HepG2 (cell line): Measurements from ENCODE around the gene IDS. TPM values are rescaled to one million over a fixed set of nuclear protein-coding genes. Genes with fewer than 3 reads are reported as not detected.
A peak's percentile ranks its signal among the peaks of the same experiment; 100 is the strongest.

Experiments
- AGO1 ChIP-seq: fragments of 200-400 bp; formaldehyde crosslinking; IDR thresholded peaks from 2 replicates; pipeline ENCODE4 v1.6.1; 2017; ENCODE audit warnings: mild to moderate bottlenecking, low read depth, low read length, moderate library complexity; ENCODE audit not compliant: poor library complexity, severe bottlenecking
- ATF1 ChIP-seq: IDR thresholded peaks from 2 replicates; pipeline ENCODE4 v1.6.1; 2016; ENCODE audit warnings: mild to moderate bottlenecking, control low read depth
- CREB1 ChIP-seq, 2 experiments: fragments of 450-650 bp in 1 of 2; IDR thresholded peaks; 2 replicates each; pipeline ENCODE4 v1.6.1; 2016 to 2017; ENCODE audit warnings: control low read depth in 1 of 2, mild to moderate bottlenecking in 1 of 2, missing compliant biosample characterization in 1 of 2, missing genetic modification characterization in 1 of 2
- CTCF ChIP-seq: sonication (generic); formaldehyde crosslinking; IDR thresholded peaks from 2 replicates; pipeline ENCODE4 v1.5.0; 2020; ENCODE audit warnings: mild to moderate bottlenecking, missing genetic modification reagents, moderate library complexity
- DR1 ChIP-seq: sonication (generic); formaldehyde crosslinking; IDR thresholded peaks from 2 replicates; pipeline ENCODE4 v1.8.0; 2021; ENCODE audit warnings: mild to moderate bottlenecking, missing genetic modification reagents, inconsistent platforms
- ETV5 ChIP-seq: IDR thresholded peaks from 2 replicates; pipeline ENCODE4 v1.6.1; 2018; ENCODE audit warnings: missing biosample characterization, missing genetic modification reagents, inconsistent platforms, borderline replicate concordance
- FOXA3 ChIP-seq: IDR thresholded peaks from 2 replicates; pipeline ENCODE4 v1.6.1; 2016; ENCODE audit warnings: missing genetic modification reagents, missing compliant biosample characterization
- GATAD1 ChIP-seq: IDR thresholded peaks from 2 replicates; pipeline ENCODE4 v1.6.1; 2016; ENCODE audit warnings: missing genetic modification reagents, missing compliant biosample characterization
- KAT8 ChIP-seq: IDR thresholded peaks from 2 replicates; pipeline ENCODE4 v1.6.1; 2016; ENCODE audit warnings: missing genetic modification reagents, missing compliant biosample characterization
- MAZ ChIP-seq, 2 experiments: sonication (generic) in 1 of 2; formaldehyde crosslinking in 1 of 2; IDR thresholded peaks; 2 replicates each; pipeline versions ENCODE4 v1.5.0 to v1.6.1; 2012 to 2020; ENCODE audit warnings: low read depth in 2 of 2, mild to moderate bottlenecking in 2 of 2, borderline replicate concordance in 1 of 2, improper control_type of control experiment in 1 of 2, low read length in 1 of 2, missing genetic modification reagents in 1 of 2, moderate library complexity in 1 of 2
- MIER3 ChIP-seq: IDR thresholded peaks from 2 replicates; pipeline ENCODE4 v1.6.1; 2016; ENCODE audit warnings: missing compliant biosample characterization, borderline replicate concordance
- MXI1 ChIP-seq: IDR thresholded peaks from 3 replicates; pipeline ENCODE4 v1.6.1; 2012; ENCODE audit warnings: low read depth, low read length, inconsistent platforms, borderline replicate concordance
- POLR2A ChIP-seq, 2 experiments: IDR thresholded peaks; 2 replicates each; pipeline ENCODE4 v1.6.1; 2011; ENCODE audit warnings: low read depth in 2 of 2, low read length in 2 of 2, mild to moderate bottlenecking in 1 of 2, moderate library complexity in 1 of 2; ENCODE audit not compliant: insufficient read depth in 1 of 2
- RFX3 ChIP-seq: IDR thresholded peaks from 2 replicates; pipeline ENCODE4 v1.6.1; 2016; ENCODE audit warnings: missing biosample characterization, missing genetic modification reagents
- SMYD3 ChIP-seq: sonication (generic); formaldehyde crosslinking; IDR thresholded peaks from 2 replicates; pipeline ENCODE4 v1.8.1; 2023; ENCODE audit warnings: mild to moderate bottlenecking, missing genetic modification reagents
- SOX6 ChIP-seq, 2 experiments: fragments of 450-650 bp in 1 of 2; sonication (generic) in 1 of 2; formaldehyde crosslinking in 1 of 2; IDR thresholded peaks; 2 replicates each; pipeline versions ENCODE4 v1.4.0 to v1.6.1; 2017 to 2020; ENCODE audit warnings: antibody characterized with exemption in 1 of 2, mild to moderate bottlenecking in 1 of 2, missing genetic modification reagents in 1 of 2
- ZFP90 ChIP-seq: sonication (generic); formaldehyde crosslinking; IDR thresholded peaks from 2 replicates; pipeline ENCODE4 v1.8.0; 2022; ENCODE audit warnings: missing genetic modification reagents, mild to moderate bottlenecking, inconsistent platforms, borderline replicate concordance
- ZFX ChIP-seq: sonication (generic); formaldehyde crosslinking; IDR thresholded peaks from 2 replicates; pipeline ENCODE4 v1.4.0; 2020; ENCODE audit warnings: mild to moderate bottlenecking, low read depth, missing genetic modification reagents, moderate library complexity
- ZMYM2 ChIP-seq: sonication (generic); formaldehyde crosslinking; IDR thresholded peaks from 2 replicates; pipeline ENCODE4 v1.8.0; 2022; ENCODE audit warnings: mild to moderate bottlenecking, missing genetic modification reagents
- ZNF143 ChIP-seq: sonication (generic); formaldehyde crosslinking; IDR thresholded peaks from 2 replicates; pipeline ENCODE4 v1.4.0; 2020; ENCODE audit warnings: missing genetic modification reagents
- ZNF430 ChIP-seq: sonication (generic); formaldehyde crosslinking; IDR thresholded peaks from 2 replicates; pipeline ENCODE4 v1.9.0; 2021; ENCODE audit warnings: mild to moderate bottlenecking, missing genetic modification reagents
- ZNF839 ChIP-seq: sonication (generic); formaldehyde crosslinking; IDR thresholded peaks from 2 replicates; pipeline ENCODE4 v1.4.0; 2020; ENCODE audit warnings: missing genetic modification reagents, mild to moderate bottlenecking, borderline replicate concordance
- polyA plus RNA-seq, 8 experiments: library from polyadenylated mRNA; depleted of rRNA in 3 of 8; stranded (reverse) in 7 of 8; unstranded in 1 of 8; fragments of >200 nt; fragmentation: Illumina TruSeq in 4 of 8; extraction: Trizol in 4 of 8; gene quantifications; 2 replicates each; pipeline versions ENCODE4 v1.2.1 to v1.2.3, GENCODE V29; 2011 to 2016; ENCODE audit warnings: low read depth in 4 of 8, missing spikeins in 1 of 8, mixed read lengths in 1 of 8; ENCODE audit not compliant: insufficient read depth in 1 of 8
- total RNA-seq, 5 experiments: library from RNA; depleted of rRNA; stranded (reverse); fragments of >200 nt; fragmentation: Illumina TruSeq; extraction: Trizol; gene quantifications; 2 replicates each; pipeline ENCODE4 v1.2.3, GENCODE V29; 2016; ENCODE audit warnings: low read depth in 1 of 5
- TF ChIP-seq, protein P1 (sequence below): IDR thresholded peaks from 2 replicates; pipeline ENCODE4 v1.6.1; 2016; ENCODE audit warnings: missing compliant biosample characterization, missing genetic modification reagents, borderline replicate concordance
- TF ChIP-seq, protein P2 (sequence below): IDR thresholded peaks from 2 replicates; pipeline ENCODE4 v1.6.1; 2016; ENCODE audit warnings: missing genetic modification reagents, missing compliant biosample characterization
- TF ChIP-seq, protein P3 (sequence below): IDR thresholded peaks from 2 replicates; pipeline ENCODE4 v1.6.1; 2012; ENCODE audit warnings: inconsistent platforms

Gene IDS
- total and polyA plus RNA-seq, 2 of the 13 experiments (the other 11 are each of a cell fraction or from before 2014, with no cell fraction given), result 2.2 to 11.9 TPM

DNA sequence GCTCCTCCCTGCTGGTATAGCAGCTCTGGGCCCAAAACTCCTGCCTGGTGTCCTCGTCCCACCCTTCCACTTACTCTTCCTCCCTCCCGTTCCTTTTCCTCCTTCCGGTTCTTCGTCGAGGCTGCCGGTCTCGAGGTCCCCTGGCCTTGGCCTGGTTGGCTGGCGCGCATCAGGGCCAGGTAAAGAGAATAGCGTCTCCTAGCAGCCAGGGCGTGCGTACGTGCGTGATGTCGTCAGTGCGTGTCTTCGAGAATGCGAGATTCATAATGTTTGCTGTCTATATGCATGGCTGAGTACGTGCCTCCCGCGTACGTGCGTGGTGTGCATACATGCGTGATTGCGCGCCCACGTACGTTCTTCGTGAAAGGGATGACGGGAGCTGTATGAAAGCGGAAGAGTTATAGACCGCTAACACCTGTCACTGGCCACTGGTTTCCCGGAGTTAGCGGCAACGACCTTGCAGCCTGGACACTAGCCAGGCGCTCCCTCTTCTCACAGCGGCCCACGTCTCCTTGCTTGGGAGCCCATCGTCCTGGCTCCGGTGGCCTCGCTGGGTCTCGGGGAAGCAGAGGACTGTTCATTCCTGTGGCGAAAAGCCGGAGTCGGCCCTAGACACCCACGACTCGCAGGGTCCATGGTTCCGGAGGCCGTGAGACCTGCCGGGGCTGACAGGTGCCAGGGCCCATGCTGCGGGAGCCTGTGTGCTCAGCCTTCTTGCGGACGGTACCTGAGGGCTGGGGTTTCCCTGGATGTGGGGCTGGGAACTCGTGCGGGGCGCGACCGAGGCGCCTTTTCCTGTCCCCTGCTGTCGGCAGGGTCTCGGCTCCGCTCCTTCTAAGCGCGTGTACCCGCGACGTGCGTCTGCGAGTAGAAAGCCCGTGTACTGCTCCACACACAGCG, 35.8 kb upstream of the IDS start, which contains the start of gene EOLA1 (continued):
- TF ChIP-seq CTCF (no peak), ETV5 (peak; percentile 20; the same call in 1 of the 2 replicates), SOX6 (IDR thresholded peaks at IDR 0.05) (no peak), SOX6 (CRISPR knock-in tag; IDR thresholded peaks at IDR 0.05) (peak; percentile 60), MXI1 (peak; percentile 72; the same call in 1 of the 3 replicates), MIER3 (0 out of 2 replicates have a peak, but pooled peaks have one; percentile 25), ZFP90 (CRISPR knock-in tag) (no peak; the same call in 1 of the 2 replicates), DR1 (CRISPR knock-in tag) (peak; percentile 45; the same call in 1 of the 2 replicates), ZMYM2 (CRISPR knock-in tag) (0 out of 2 replicates have a peak, but pooled peaks have one; percentile 26), GATAD1 (CRISPR knock-in tag) (peak; percentile 87), AGO1 (no peak), ZFX (CRISPR knock-in tag) (peak; percentile 78), KAT8 (CRISPR knock-in tag) (peak; percentile 70), ZNF839 (0 out of 2 replicates have a peak, but pooled peaks have one; percentile 33), FOXA3 (CRISPR knock-in tag) (peak; percentile 58), RFX3 (peak; percentile 56), ATF1 (CRISPR knock-in tag) (peak; percentile 66; the same call in 1 of the 2 replicates), ZNF143 (peak; percentile 89), MAZ (IDR thresholded peaks at IDR 0.05; ENCODE audit: borderline replicate concordance, low read depth, low read length) (peak; percentile 12; the same call in 1 of the 2 replicates), MAZ (CRISPR knock-in tag; IDR thresholded peaks at IDR 0.05; ENCODE audit: low read depth) (no peak), CREB1 (IDR thresholded peaks at IDR 0.05) (peak; percentile 84), CREB1 (CRISPR knock-in tag; IDR thresholded peaks at IDR 0.05) (peak; percentile 91), ZNF430 (CRISPR knock-in tag) (0 out of 2 replicates have a peak, but pooled peaks have one; percentile 23), POLR2A (IDR thresholded peaks at IDR 0.05; ENCODE audit: insufficient read depth in 1 of 2, low read depth in 2 of 2, low read length in 2 of 2) (peak; percentile 50; a peak in 2 of 4 replicates), SMYD3 (CRISPR knock-in tag) (no peak)
- TF ChIP-seq, protein P1, sequence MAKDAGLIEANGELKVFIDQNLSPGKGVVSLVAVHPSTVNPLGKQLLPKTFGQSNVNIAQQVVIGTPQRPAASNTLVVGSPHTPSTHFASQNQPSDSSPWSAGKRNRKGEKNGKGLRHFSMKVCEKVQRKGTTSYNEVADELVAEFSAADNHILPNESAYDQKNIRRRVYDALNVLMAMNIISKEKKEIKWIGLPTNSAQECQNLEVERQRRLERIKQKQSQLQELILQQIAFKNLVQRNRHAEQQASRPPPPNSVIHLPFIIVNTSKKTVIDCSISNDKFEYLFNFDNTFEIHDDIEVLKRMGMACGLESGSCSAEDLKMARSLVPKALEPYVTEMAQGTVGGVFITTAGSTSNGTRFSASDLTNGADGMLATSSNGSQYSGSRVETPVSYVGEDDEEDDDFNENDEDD (CRISPR knock-in tag), result peak; percentile 69; the same call in 1 of the 2 replicates
- TF ChIP-seq, protein P2, sequence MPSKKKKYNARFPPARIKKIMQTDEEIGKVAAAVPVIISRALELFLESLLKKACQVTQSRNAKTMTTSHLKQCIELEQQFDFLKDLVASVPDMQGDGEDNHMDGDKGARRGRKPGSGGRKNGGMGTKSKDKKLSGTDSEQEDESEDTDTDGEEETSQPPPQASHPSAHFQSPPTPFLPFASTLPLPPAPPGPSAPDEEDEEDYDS (CRISPR knock-in tag), result peak; percentile 48; the same call in 1 of the 2 replicates
- TF ChIP-seq, protein P3, sequence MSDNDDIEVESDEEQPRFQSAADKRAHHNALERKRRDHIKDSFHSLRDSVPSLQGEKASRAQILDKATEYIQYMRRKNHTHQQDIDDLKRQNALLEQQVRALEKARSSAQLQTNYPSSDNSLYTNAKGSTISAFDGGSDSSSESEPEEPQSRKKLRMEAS, result peak; percentile 69; the same call in 1 of the 2 replicates
